H9 (cell line): ENCODE results near the gene OXCT2. TPM values are rescaled to one million over a fixed set of nuclear protein-coding genes. Genes with fewer than 3 reads are reported as not detected.

Experiments
- DNase-seq: peaks from one replicate; pipeline ENCODE4 v3.0.0-alpha.2; 2017
- H2AFZ ChIP-seq: one replicate; pipeline ENCODE4 v1.6.1; 2013; ENCODE audit warnings: mild to moderate bottlenecking, low read length, control low read depth, moderate library complexity
- H2AK5ac ChIP-seq: 2 replicates; pipeline ENCODE4 v1.6.1; 2013; ENCODE audit warnings: low read length, control low read depth, mixed read lengths; ENCODE audit not compliant: insufficient read length
- H2BK120ac ChIP-seq: one replicate; pipeline ENCODE4 v1.6.1; 2013; ENCODE audit warnings: low read depth, mild to moderate bottlenecking, low read length, control low read depth, inconsistent platforms; ENCODE audit not compliant: poor library complexity, severe bottlenecking
- H2BK12ac ChIP-seq: 2 replicates; pipeline ENCODE4 v1.6.1; 2013; ENCODE audit warnings: low read length, control low read depth, mixed read lengths, low read depth; ENCODE audit not compliant: insufficient read length
- H2BK15ac ChIP-seq: 2 replicates; pipeline ENCODE4 v1.6.1; 2013; ENCODE audit warnings: low read depth, low read length, control low read depth
- H2BK20ac ChIP-seq: one replicate; pipeline ENCODE4 v1.6.1; 2013; ENCODE audit warnings: low read depth, mild to moderate bottlenecking, low read length, control low read depth, inconsistent platforms; ENCODE audit not compliant: poor library complexity, severe bottlenecking
- H2BK5ac ChIP-seq: 2 replicates; pipeline ENCODE4 v1.6.1; 2013; ENCODE audit warnings: low read length, control low read depth, mixed read lengths; ENCODE audit not compliant: insufficient read length
- H3K14ac ChIP-seq: 2 replicates; pipeline ENCODE4 v1.6.1; 2013; ENCODE audit warnings: low read length, control low read depth; ENCODE audit not compliant: insufficient read depth
- H3K18ac ChIP-seq: 2 replicates; pipeline ENCODE4 v1.6.1; 2013; ENCODE audit warnings: low read depth, mild to moderate bottlenecking, mixed read lengths, low read length, control low read depth; ENCODE audit not compliant: insufficient read length
- H3K23ac ChIP-seq: 2 replicates; pipeline ENCODE4 v1.6.1; 2013; ENCODE audit warnings: low read length, control low read depth, mixed read lengths, low read depth; ENCODE audit not compliant: insufficient read length
- H3K23me2 ChIP-seq: 2 replicates; pipeline ENCODE4 v1.6.1; 2013; ENCODE audit warnings: low read depth, mild to moderate bottlenecking, mixed read lengths, low read length, control low read depth; ENCODE audit not compliant: insufficient read length, poor library complexity, severe bottlenecking
- H3K27ac ChIP-seq: 2 replicates; pipeline ENCODE4 v1.5.1; 2013; ENCODE audit warnings: low read length, control low read depth, mixed read lengths, low read depth; ENCODE audit not compliant: insufficient read length
- H3K27me3 ChIP-seq: 2 replicates; pipeline ENCODE4 v1.6.1; 2013; ENCODE audit warnings: low read length, control low read depth, inconsistent platforms; ENCODE audit not compliant: insufficient read depth
- H3K4ac ChIP-seq: 2 replicates; pipeline ENCODE4 v1.6.1; 2013; ENCODE audit warnings: low read depth, mild to moderate bottlenecking, control low read depth, inconsistent platforms, low read length, moderate library complexity
- H3K4me1 ChIP-seq: 2 replicates; pipeline ENCODE4 v1.6.1; 2013; ENCODE audit warnings: low read length, control low read depth, inconsistent platforms; ENCODE audit not compliant: insufficient read depth
- H3K4me2 ChIP-seq: 2 replicates; pipeline ENCODE4 v1.6.1; 2013; ENCODE audit warnings: low read length, control low read depth, mixed read lengths; ENCODE audit not compliant: insufficient read length, insufficient read depth
- H3K56ac ChIP-seq: 2 replicates; pipeline ENCODE4 v1.6.1; 2013; ENCODE audit warnings: low read depth, mild to moderate bottlenecking, mixed read lengths, low read length, control low read depth; ENCODE audit not compliant: insufficient read length
- H3K79me1 ChIP-seq: 2 replicates; pipeline ENCODE4 v1.6.1; 2013; ENCODE audit warnings: low read depth, mild to moderate bottlenecking, moderate library complexity, low read length, control low read depth, inconsistent platforms; ENCODE audit not compliant: insufficient read depth, poor library complexity, severe bottlenecking
- H3K79me2 ChIP-seq: 2 replicates; pipeline ENCODE4 v1.6.1; 2013; ENCODE audit warnings: low read length, control low read depth, inconsistent platforms; ENCODE audit not compliant: insufficient read depth
- H3K9ac ChIP-seq: 2 replicates; pipeline ENCODE4 v1.6.1; 2013; ENCODE audit warnings: low read length, control low read depth, mixed read lengths; ENCODE audit not compliant: insufficient read length; ENCODE audit errors: extremely low read depth
- H3K9me3 ChIP-seq: one replicate; pipeline ENCODE4 v1.6.1; 2013; ENCODE audit warnings: low read depth, low read length, inconsistent platforms; ENCODE audit not compliant: control insufficient read depth
- H3T11ph ChIP-seq: one replicate; pipeline ENCODE4 v1.6.1; 2013; ENCODE audit warnings: mild to moderate bottlenecking, low read length, control low read depth, inconsistent platforms
- H4K20me1 ChIP-seq: one replicate; pipeline ENCODE4 v1.6.1; 2013; ENCODE audit not compliant: control insufficient read depth, insufficient read length, insufficient read depth
- H4K5ac ChIP-seq: 2 replicates; pipeline ENCODE4 v1.6.1; 2013; ENCODE audit warnings: low read depth, mild to moderate bottlenecking, mixed read lengths, low read length, control low read depth; ENCODE audit not compliant: insufficient read length
- H4K8ac ChIP-seq: replicated peaks from 2 replicates; pipeline ENCODE4 v1.6.1; 2013; ENCODE audit warnings: low read length, control low read depth, mixed read lengths, low read depth; ENCODE audit not compliant: insufficient read length
- H4K91ac ChIP-seq: 2 replicates; pipeline ENCODE4 v1.6.1; 2013; ENCODE audit warnings: low read depth, mild to moderate bottlenecking, moderate library complexity, mixed read lengths, low read length, control low read depth; ENCODE audit not compliant: insufficient read length
- H3K27ac Mint-ChIP-seq, 3 experiments: 2 replicates in 2 of 3; 3 replicates in 1 of 3; pipeline ENCODE4 v1.8.0; 2020 to 2021; ENCODE audit warnings: mixed read lengths in 3 of 3, mild to moderate bottlenecking in 1 of 3, moderate library complexity in 1 of 3
- H3K27me3 Mint-ChIP-seq: 2 replicates; pipeline ENCODE4 v1.8.0; 2021; ENCODE audit warnings: low read depth, mild to moderate bottlenecking, moderate library complexity, mixed read lengths
- H3K36me3 Mint-ChIP-seq, 3 experiments: 2 replicates in 2 of 3; 3 replicates in 1 of 3; pipeline ENCODE4 v1.8.0; 2020 to 2021; ENCODE audit warnings: low read depth in 3 of 3, mixed read lengths in 3 of 3; ENCODE audit not compliant: insufficient read depth in 1 of 3
- H3K4me1 Mint-ChIP-seq, 2 experiments: 2 replicates each; pipeline ENCODE4 v1.8.0; 2020; ENCODE audit warnings: mixed read lengths in 2 of 2
- H3K4me3 Mint-ChIP-seq, 2 experiments: 2 replicates in 1 of 2; 3 replicates in 1 of 2; pipeline ENCODE4 v1.8.0; 2020 to 2021; ENCODE audit warnings: mild to moderate bottlenecking in 2 of 2, mixed read lengths in 2 of 2, moderate library complexity in 1 of 2
- H3K9me3 Mint-ChIP-seq, 2 experiments: 2 replicates in 1 of 2; 3 replicates in 1 of 2; pipeline ENCODE4 v1.8.0; 2020; ENCODE audit warnings: mild to moderate bottlenecking in 2 of 2, mixed read lengths in 2 of 2, moderate library complexity in 1 of 2
- CTCF ChIP-seq: fragments of 200-600 bp; sonication (generic); conservative IDR thresholded peaks from 3 replicates; pipeline ENCODE4 v1.8.0; 2021; ENCODE audit warnings: antibody characterized with exemption, mild to moderate bottlenecking
- WGBS: extraction: QIAGEN DNeasy Blood & Tissue Kit; methylation state at CpG from one replicate; pipeline ENCODE4 v1.1.7; 2013; ENCODE audit warnings: missing lambda C conversion rate, low lambda C conversion rate, mixed read lengths; ENCODE audit not compliant: insufficient read length; ENCODE audit errors: extremely low coverage; 5-methylcytosine and 5-hydroxymethylcytosine counted together
- total RNA-seq: library from RNA; stranded (reverse); gene quantifications from 2 replicates; pipeline ENCODE4 v1.2.1, GENCODE V29; 2021

Gene OXCT2
- total RNA-seq, 1 experiment from 2014 or later, result 3.7 TPM

GRCh38 chr1:39754906-39755504, 16.1 kb downstream of the OXCT2 start:
- H3K27me3 ChIP-seq, result no peaks in the 10 kb centered on the region

More at GRCh38 chr1:39754906-39755504, 16.1 kb downstream of the OXCT2 start:
- Histone ChIP-seq H2BK120ac (no peak overlapping the region), H3K4me2 (no peak overlapping the region), H3K18ac (no peak overlapping the region), H3K79me1 (no peaks in the 10 kb centered on the region), H3K23ac (no peak overlapping the region), H3K14ac (no peak overlapping the region), H2BK5ac (no peak overlapping the region), H4K20me1 (no peaks in the 10 kb centered on the region), H3K56ac (no peak overlapping the region), H3K9me3 (peaks cover 2% of the 10 kb centered on the region), H4K91ac (no peak overlapping the region), H2BK12ac (no peak overlapping the region), H3K27ac (no peak overlapping the region), H2BK15ac (no peak overlapping the region), H2BK20ac (no peak overlapping the region), H3K23me2 (no peaks in the 10 kb centered on the region), H3T11ph (no peak overlapping the region), H2AFZ (no peak overlapping the region), H4K8ac (no peak overlapping the region), H3K4me1 (no peaks in the 10 kb centered on the region), H3K9ac (no peak overlapping the region), H3K4ac (no peak overlapping the region), H2AK5ac (no peak overlapping the region), H4K5ac (no peak overlapping the region), H3K79me2 (no peaks in the 10 kb centered on the region)
- no peak for TF ChIP-seq CTCF
- H3K4me1 Mint-ChIP-seq, result no peaks in the 10 kb centered on the region
- no peaks in the 10 kb centered on the region for H3K27me3 Mint-ChIP-seq
- H3K9me3 Mint-ChIP-seq, result peaks cover 1% of the 10 kb centered on the region in 2 experiments; a peak in 3 of 5 replicates
- H3K4me3 Mint-ChIP-seq, result no peak overlapping the region
- H3K36me3 Mint-ChIP-seq, result peaks cover 22 to 85% (median 49%) of the 10 kb centered on the region in 3 experiments
- DNase-seq, result peak; percentile 8
- WGBS, result no CpG with 5 or more reads among the region's 2 CpGs
- H3K27ac Mint-ChIP-seq, result no peak overlapping the region; a peak in 1 of 7 replicates
